ENCODE results near the gene INHBA.

DNA sequence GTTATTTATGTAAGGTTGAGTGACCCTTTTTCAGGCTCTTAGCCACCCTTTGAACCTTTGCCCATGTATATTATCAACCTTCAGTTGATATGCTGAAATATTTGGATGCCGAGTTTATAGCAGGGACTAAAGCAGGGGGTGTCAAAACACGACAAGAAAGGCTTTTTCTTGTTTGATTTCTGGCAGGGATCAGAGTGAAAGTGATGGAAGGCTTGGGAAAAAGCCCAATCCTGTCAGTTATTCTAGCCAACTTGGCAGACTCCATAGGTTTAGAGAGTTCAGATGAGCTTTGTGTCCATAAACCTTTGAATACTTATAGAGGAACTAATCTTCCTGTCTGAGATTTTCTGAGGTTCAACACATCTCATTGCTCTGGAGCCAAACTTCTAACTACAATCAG, 47.5 kb downstream of the INHBA start:
- TF ChIP-seq, protein P1, sequence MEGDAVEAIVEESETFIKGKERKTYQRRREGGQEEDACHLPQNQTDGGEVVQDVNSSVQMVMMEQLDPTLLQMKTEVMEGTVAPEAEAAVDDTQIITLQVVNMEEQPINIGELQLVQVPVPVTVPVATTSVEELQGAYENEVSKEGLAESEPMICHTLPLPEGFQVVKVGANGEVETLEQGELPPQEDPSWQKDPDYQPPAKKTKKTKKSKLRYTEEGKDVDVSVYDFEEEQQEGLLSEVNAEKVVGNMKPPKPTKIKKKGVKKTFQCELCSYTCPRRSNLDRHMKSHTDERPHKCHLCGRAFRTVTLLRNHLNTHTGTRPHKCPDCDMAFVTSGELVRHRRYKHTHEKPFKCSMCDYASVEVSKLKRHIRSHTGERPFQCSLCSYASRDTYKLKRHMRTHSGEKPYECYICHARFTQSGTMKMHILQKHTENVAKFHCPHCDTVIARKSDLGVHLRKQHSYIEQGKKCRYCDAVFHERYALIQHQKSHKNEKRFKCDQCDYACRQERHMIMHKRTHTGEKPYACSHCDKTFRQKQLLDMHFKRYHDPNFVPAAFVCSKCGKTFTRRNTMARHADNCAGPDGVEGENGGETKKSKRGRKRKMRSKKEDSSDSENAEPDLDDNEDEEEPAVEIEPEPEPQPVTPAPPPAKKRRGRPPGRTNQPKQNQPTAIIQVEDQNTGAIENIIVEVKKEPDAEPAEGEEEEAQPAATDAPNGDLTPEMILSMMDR (IDR thresholded peaks at IDR 0.05): no peak
- TF ChIP-seq POLR2AphosphoS5 (IDR thresholded peaks at IDR 0.05): no peak
